ENCODE results near the gene IL2RA. TPM values are rescaled to one million over a fixed set of nuclear protein-coding genes. Genes with fewer than 3 reads are reported as not detected.

Gene IL2RA
- total and polyA plus RNA-seq, 2 experiments from 2014 or later = not detected

GRCh38 chr10:6030940-6031339 lies 31.2 kb downstream of the IL2RA start:
- no peak for TF ChIP-seq CTCF (IDR thresholded peaks at IDR 0.05; ENCODE audit: low read depth, low read length)
- H3K4me3 ChIP-seq = no peak overlapping the region
- no peaks in the 10 kb centered on the region for H3K36me3 ChIP-seq
- H3K9me3 ChIP-seq (ENCODE audit: low read depth) = no peaks in the 10 kb centered on the region
- H3K4me1 ChIP-seq (ENCODE audit: low read depth) = no peaks in the 10 kb centered on the region
- no peaks in the 10 kb centered on the region for H3K27me3 ChIP-seq
- DNase-seq (ENCODE audit: low read depth in 1 of 2, low spot score in 1 of 2) = no peak
- no peak overlapping the region for H3K27ac ChIP-seq

GRCh38 chr10:6030217-6030616 lies 31.9 kb downstream of the IL2RA start:
- no peak for TF ChIP-seq CTCF (IDR thresholded peaks at IDR 0.05; ENCODE audit: low read depth, low read length)
- H3K4me3 ChIP-seq = no peak overlapping the region
- no peak overlapping the region for H3K27ac ChIP-seq
- H3K4me1 ChIP-seq (ENCODE audit: low read depth) = no peaks in the 10 kb centered on the region
- DNase-seq (ENCODE audit: low read depth in 1 of 2, low spot score in 1 of 2) = no peak
- no peaks in the 10 kb centered on the region for H3K27me3 ChIP-seq
- no peaks in the 10 kb centered on the region for H3K36me3 ChIP-seq
- no peaks in the 10 kb centered on the region for H3K9me3 ChIP-seq (ENCODE audit: low read depth)

GRCh38 chr10:6027929-6028328 lies 34.2 kb downstream of the IL2RA start:
- H3K27me3 ChIP-seq = no peaks in the 10 kb centered on the region
- TF ChIP-seq CTCF (IDR thresholded peaks at IDR 0.05; ENCODE audit: low read depth, low read length) = no peak
- H3K9me3 ChIP-seq (ENCODE audit: low read depth) = no peaks in the 10 kb centered on the region
- H3K27ac ChIP-seq = no peak overlapping the region
- H3K4me1 ChIP-seq (ENCODE audit: low read depth) = no peaks in the 10 kb centered on the region
- no peak for DNase-seq (ENCODE audit: low read depth in 1 of 2, low spot score in 1 of 2)
- no peaks in the 10 kb centered on the region for H3K36me3 ChIP-seq
- H3K4me3 ChIP-seq = no peak overlapping the region

DNA sequence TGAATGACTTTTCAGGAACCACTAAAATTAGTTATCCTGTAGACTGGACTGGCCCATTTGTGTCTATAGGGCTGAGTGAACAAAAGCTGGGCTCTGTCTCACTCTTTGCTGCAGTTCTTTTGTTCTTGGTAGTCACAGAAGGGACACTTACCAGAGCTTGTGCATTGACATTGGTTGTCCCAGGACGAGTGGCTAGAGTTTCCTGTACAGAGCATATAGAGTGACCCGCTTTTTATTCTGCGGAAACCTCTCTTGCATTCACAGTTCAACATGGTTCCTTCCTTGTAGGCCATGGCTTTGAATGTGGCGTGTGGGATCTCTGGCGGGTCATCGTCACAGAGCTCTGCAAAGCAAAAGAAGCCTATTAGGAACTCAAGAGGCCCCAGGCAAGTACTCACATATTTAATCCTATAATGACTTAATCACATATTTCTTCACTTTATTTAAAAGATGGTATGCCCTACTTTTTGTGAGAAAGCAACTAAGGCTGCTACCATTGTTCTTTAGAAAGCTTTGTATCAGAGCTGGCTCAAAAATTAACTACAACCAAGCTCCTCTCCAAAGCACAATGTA lies 36.4 kb downstream of the IL2RA start:
- no peak for DNase-seq (ENCODE audit: low read depth in 1 of 2, low spot score in 1 of 2)
- Histone ChIP-seq H3K9me3 (ENCODE audit: low read depth) (no peaks in the 10 kb centered on the region), H3K4me1 (ENCODE audit: low read depth) (no peaks in the 10 kb centered on the region), H3K36me3 (no peaks in the 10 kb centered on the region), H3K27ac (no peak overlapping the region), H3K27me3 (no peaks in the 10 kb centered on the region), H3K4me3 (no peak overlapping the region)
- TF ChIP-seq CTCF (IDR thresholded peaks at IDR 0.05; ENCODE audit: low read depth, low read length) = no peak

DNA sequence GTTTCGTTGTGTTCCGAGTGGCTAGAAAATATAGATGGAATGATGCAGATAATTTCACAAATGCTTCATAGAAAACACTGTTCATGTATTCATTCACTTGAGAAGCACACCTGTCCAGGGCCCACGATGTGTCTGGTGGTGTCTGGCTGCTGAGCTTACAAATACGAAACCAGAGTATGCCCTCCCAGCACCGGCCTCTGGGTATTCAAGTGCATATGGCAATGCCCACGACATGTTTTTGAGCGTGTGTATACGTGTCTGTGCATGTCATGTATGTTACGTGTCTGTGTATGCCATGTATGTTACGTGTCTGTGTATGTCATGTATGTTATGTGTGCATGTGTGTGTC lies 37.9 kb downstream of the IL2RA start:
- no peak for DNase-seq (ENCODE audit: low read depth in 1 of 2, low spot score in 1 of 2)
- Histone ChIP-seq H3K4me1 (ENCODE audit: low read depth) (no peaks in the 10 kb centered on the region), H3K27ac (no peak overlapping the region), H3K36me3 (no peaks in the 10 kb centered on the region), H3K9me3 (ENCODE audit: low read depth) (no peaks in the 10 kb centered on the region), H3K27me3 (no peaks in the 10 kb centered on the region), H3K4me3 (no peak overlapping the region)
- no peak for TF ChIP-seq CTCF (IDR thresholded peaks at IDR 0.05; ENCODE audit: low read depth, low read length)
